ENCODE measurements around the gene PATL1. TPM values are rescaled to one million over a fixed set of nuclear protein-coding genes. Genes with fewer than 3 reads are reported as not detected.
"Not testable (repeated sequence)": the region's sequence is repeated elsewhere in the genome, so short reads cannot be mapped to it uniquely, and the experiment has no call there.

The PATL1 gene
- total RNA-seq, 1 donor from 2014 or later, result 36.1 TPM

- H3K4me1 Mint-ChIP-seq (ENCODE audit: unreplicated experiment), result no peaks in the 10 kb centered on the region
- TF ChIP-seq CTCF (IDR thresholded peaks at IDR 0.05; ENCODE audit: unreplicated experiment), result no peak
- H3K36me3 Mint-ChIP-seq (ENCODE audit: low read depth, unreplicated experiment), result no peaks in the 10 kb centered on the region
- H3K27ac Mint-ChIP-seq (ENCODE audit: unreplicated experiment), result no peak overlapping the region
- no peak for DNase-seq (ENCODE audit: low spot score)
- H3K27me3 Mint-ChIP-seq (ENCODE audit: unreplicated experiment), result peaks cover 2% of the 10 kb centered on the region
- no peak overlapping the region for H3K4me3 Mint-ChIP-seq (ENCODE audit: unreplicated experiment)
- peaks cover 9% of the 10 kb centered on the region for H3K9me3 Mint-ChIP-seq (ENCODE audit: unreplicated experiment)
Observed at GRCh38 chr11:59698506-59698905, 29.7 kb upstream of the PATL1 start.

- Mint-ChIP-seq H3K4me1 (ENCODE audit: unreplicated experiment) (no peaks in the 10 kb centered on the region), H3K27me3 (ENCODE audit: unreplicated experiment) (peaks cover 2% of the 10 kb centered on the region), H3K4me3 (ENCODE audit: unreplicated experiment) (no peak overlapping the region), H3K9me3 (ENCODE audit: unreplicated experiment) (peaks cover 14% of the 10 kb centered on the region), H3K27ac (ENCODE audit: unreplicated experiment) (no peak overlapping the region), H3K36me3 (ENCODE audit: low read depth, unreplicated experiment) (peaks cover 3% of the 10 kb centered on the region)
- no peak for TF ChIP-seq CTCF (IDR thresholded peaks at IDR 0.05; ENCODE audit: unreplicated experiment)
- DNase-seq (ENCODE audit: low spot score), result no peak
Observed at GRCh38 chr11:59692915-59693314, 24.1 kb upstream of the PATL1 start.

GRCh38 chr11:59691156-59691555 is 22.3 kb upstream of the PATL1 start:
- H3K27ac Mint-ChIP-seq (ENCODE audit: unreplicated experiment), result no peak overlapping the region
- no peak for TF ChIP-seq CTCF (IDR thresholded peaks at IDR 0.05; ENCODE audit: unreplicated experiment)
- H3K9me3 Mint-ChIP-seq (ENCODE audit: unreplicated experiment), result peaks cover 7% of the 10 kb centered on the region
- no peak overlapping the region for H3K4me3 Mint-ChIP-seq (ENCODE audit: unreplicated experiment)
- no peaks in the 10 kb centered on the region for H3K4me1 Mint-ChIP-seq (ENCODE audit: unreplicated experiment)
- H3K27me3 Mint-ChIP-seq (ENCODE audit: unreplicated experiment), result peaks cover 2% of the 10 kb centered on the region
- DNase-seq (ENCODE audit: low spot score), result no peak
- H3K36me3 Mint-ChIP-seq (ENCODE audit: low read depth, unreplicated experiment), result peaks cover 3% of the 10 kb centered on the region

GRCh38 chr11:59689015-59689414 is 20.2 kb upstream of the PATL1 start:
- peaks cover 7% of the 10 kb centered on the region for H3K9me3 Mint-ChIP-seq (ENCODE audit: unreplicated experiment)
- H3K27ac Mint-ChIP-seq (ENCODE audit: unreplicated experiment), result no peak overlapping the region
- H3K4me1 Mint-ChIP-seq (ENCODE audit: unreplicated experiment), result no peaks in the 10 kb centered on the region
- TF ChIP-seq CTCF (IDR thresholded peaks at IDR 0.05; ENCODE audit: unreplicated experiment), result no peak
- H3K36me3 Mint-ChIP-seq (ENCODE audit: low read depth, unreplicated experiment), result peaks cover 3% of the 10 kb centered on the region
- H3K4me3 Mint-ChIP-seq (ENCODE audit: unreplicated experiment), result no peak overlapping the region
- peaks cover 4% of the 10 kb centered on the region for H3K27me3 Mint-ChIP-seq (ENCODE audit: unreplicated experiment)
- DNase-seq (ENCODE audit: low spot score), result no peak

- H3K36me3 Mint-ChIP-seq (ENCODE audit: low read depth, unreplicated experiment); H3K27me3 Mint-ChIP-seq (ENCODE audit: unreplicated experiment); DNase-seq (ENCODE audit: low spot score); H3K9me3 Mint-ChIP-seq (ENCODE audit: unreplicated experiment); H3K4me3 Mint-ChIP-seq (ENCODE audit: unreplicated experiment): not testable (repeated sequence)
- Mint-ChIP-seq H3K27ac (ENCODE audit: unreplicated experiment) (peak overlapping the region; percentile 34), H3K4me1 (ENCODE audit: unreplicated experiment) (peaks cover 11% of the 10 kb centered on the region)
Observed at GRCh38 chr11:59681260-59681725, 12.5 kb upstream of the PATL1 start.
